Parathyroid adenoma (tissue), 2 donors: Measurements from ENCODE around the gene CDHR1.

Experiments
- H2AFZ ChIP-seq: fragments of 300-600 bp; sonication (generic); one replicate; pipeline ENCODE4 v1.7.0; 2017; ENCODE audit warnings: antibody characterized with exemption, mild to moderate bottlenecking
- H3K27ac ChIP-seq: fragments of 300-600 bp; sonication (generic); one replicate; pipeline ENCODE4 v1.7.0; 2017
- H3K27me3 ChIP-seq: fragments of 300-600 bp; sonication (generic); one replicate; pipeline ENCODE4 v1.7.0; 2017; ENCODE audit warnings: low read length; ENCODE audit not compliant: control insufficient read depth, insufficient read depth
- H3K36me3 ChIP-seq: fragments of 300-600 bp; sonication (generic); one replicate; pipeline ENCODE4 v1.7.0; 2017; ENCODE audit warnings: low read length; ENCODE audit not compliant: control insufficient read depth, insufficient read depth
- H3K4me1 ChIP-seq: fragments of 300-600 bp; sonication (generic); one replicate; pipeline ENCODE4 v1.7.0; 2017; ENCODE audit warnings: control low read depth
- H3K4me2 ChIP-seq: fragments of 300-600 bp; sonication (generic); one replicate; pipeline ENCODE4 v1.7.0; 2017; ENCODE audit warnings: low read length
- H3K4me3 ChIP-seq: fragments of 300-600 bp; sonication (generic); one replicate; pipeline ENCODE4 v1.7.0; 2017; ENCODE audit warnings: low read depth, low read length
- H3K79me2 ChIP-seq: fragments of 300-600 bp; sonication (generic); one replicate; pipeline ENCODE4 v1.7.0; 2017; ENCODE audit warnings: control low read depth
- H3K9ac ChIP-seq: fragments of 300-600 bp; sonication (generic); one replicate; pipeline ENCODE4 v1.7.0; 2017; ENCODE audit warnings: mild to moderate bottlenecking
- H3K9me3 ChIP-seq: fragments of 300-600 bp; sonication (generic); one replicate; pipeline ENCODE4 v1.7.0; 2017; ENCODE audit warnings: low read length; ENCODE audit not compliant: control insufficient read depth
- CTCF ChIP-seq: fragments of 300-600 bp; sonication (generic); IDR thresholded peaks from one replicate; pipeline ENCODE4 v1.7.0; 2017; ENCODE audit warnings: antibody characterized with exemption, mild to moderate bottlenecking
- donor health status: primary hyperparathyroidism.

The CDHR1 gene

GRCh38 chr10:84205049-84205852 lies 10.9 kb downstream of the CDHR1 start:
- Histone ChIP-seq H3K36me3 (no peaks in the 10 kb centered on the region), H3K79me2 (no peaks in the 10 kb centered on the region), H3K4me1 (no peaks in the 10 kb centered on the region), H3K27ac (no peak overlapping the region), H3K9ac (no peak overlapping the region), H3K4me3 (no peak overlapping the region), H3K9me3 (no peaks in the 10 kb centered on the region), H2AFZ (no peak overlapping the region), H3K4me2 (no peak overlapping the region), H3K27me3 (no peaks in the 10 kb centered on the region)
- TF ChIP-seq CTCF, result peak; percentile 59

- Histone ChIP-seq H3K79me2 (no peaks in the 10 kb centered on the region), H3K27ac (no peak overlapping the region), H3K4me1 (no peaks in the 10 kb centered on the region), H3K9me3 (no peaks in the 10 kb centered on the region), H3K4me2 (no peak overlapping the region), H3K9ac (no peak overlapping the region), H3K27me3 (no peaks in the 10 kb centered on the region), H3K4me3 (no peak overlapping the region), H3K36me3 (no peaks in the 10 kb centered on the region), H2AFZ (no peak overlapping the region)
- no peak for TF ChIP-seq CTCF
These were observed 11.7 kb downstream of the CDHR1 start for GRCh38 chr10:84205853-84206525.

- no peak overlapping the region for H3K27ac ChIP-seq
- H3K9me3 ChIP-seq, result no peaks in the 10 kb centered on the region
- no peaks in the 10 kb centered on the region for H3K27me3 ChIP-seq
- H3K4me1 ChIP-seq, result no peaks in the 10 kb centered on the region
- H3K79me2 ChIP-seq, result no peaks in the 10 kb centered on the region
- no peak overlapping the region for H3K4me2 ChIP-seq
- H3K36me3 ChIP-seq, result no peaks in the 10 kb centered on the region
- no peak overlapping the region for H3K9ac ChIP-seq
- no peak overlapping the region for H3K4me3 ChIP-seq
- no peak for TF ChIP-seq CTCF
- no peak overlapping the region for H2AFZ ChIP-seq
These were observed 13.7 kb downstream of the CDHR1 start for GRCh38 chr10:84208023-84208422.

GRCh38 chr10:84211566-84211965 lies 17.2 kb downstream of the CDHR1 start:
- Histone ChIP-seq H3K27ac (no peak overlapping the region), H2AFZ (no peak overlapping the region), H3K4me2 (no peak overlapping the region), H3K27me3 (no peaks in the 10 kb centered on the region), H3K4me3 (no peak overlapping the region), H3K4me1 (no peaks in the 10 kb centered on the region), H3K9ac (no peak overlapping the region), H3K9me3 (no peaks in the 10 kb centered on the region), H3K79me2 (no peaks in the 10 kb centered on the region), H3K36me3 (no peaks in the 10 kb centered on the region)
- no peak for TF ChIP-seq CTCF
